Stimulated activated naive CD8-positive, alpha-beta T cell treated with anti-CD3 and anti-CD28 coated beads, Interleukin-15, Interleukin-2, amounts not matched to agents 100 U/mL and 50 U/mL, for 24 hours (primary cell): ENCODE measurements around the gene SLC35A1.

Source experiments
- ATAC-seq: fragments of 150-1000 bp; cut with Tn5 transposase; one replicate; pipeline ENCODE4 v1.10.0; 2021
- DNase-seq: peaks from one replicate; pipeline ENCODE4 v3.0.0; 2021

Gene SLC35A1

GRCh38 chr6:87529221-87529620, 56.4 kb downstream of the SLC35A1 start:
- DNase-seq: no peak
- no peak for ATAC-seq

- DNase-seq (no peak), ATAC-seq (no peak)
Observed at GRCh38 chr6:87534377-87535047, 61.7 kb downstream of the SLC35A1 start.

GRCh38 chr6:87538510-87539260, 65.9 kb downstream of the SLC35A1 start:
- no peak for DNase-seq
- ATAC-seq: no peak

DNA sequence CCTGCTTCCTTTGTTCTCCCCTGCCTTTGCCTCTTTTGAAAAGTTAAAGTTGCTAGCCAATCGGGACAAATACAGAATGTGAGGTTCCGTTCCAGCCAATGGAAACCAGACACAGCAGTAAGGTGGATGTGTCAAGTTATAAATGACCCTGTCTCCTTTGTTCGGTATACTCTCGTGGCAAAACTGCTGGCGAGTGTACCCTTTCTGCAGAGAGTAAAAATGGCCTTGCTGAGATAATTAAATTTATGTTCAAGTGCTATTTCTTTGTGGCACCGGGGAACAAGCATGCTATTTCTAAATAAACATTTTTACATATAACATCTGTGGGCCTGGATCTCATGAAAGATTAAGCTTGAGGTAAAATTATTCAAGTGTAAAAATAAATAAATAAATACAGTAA, 66.8 kb downstream of the SLC35A1 start:
- no peak for ATAC-seq
- no peak for DNase-seq

DNA sequence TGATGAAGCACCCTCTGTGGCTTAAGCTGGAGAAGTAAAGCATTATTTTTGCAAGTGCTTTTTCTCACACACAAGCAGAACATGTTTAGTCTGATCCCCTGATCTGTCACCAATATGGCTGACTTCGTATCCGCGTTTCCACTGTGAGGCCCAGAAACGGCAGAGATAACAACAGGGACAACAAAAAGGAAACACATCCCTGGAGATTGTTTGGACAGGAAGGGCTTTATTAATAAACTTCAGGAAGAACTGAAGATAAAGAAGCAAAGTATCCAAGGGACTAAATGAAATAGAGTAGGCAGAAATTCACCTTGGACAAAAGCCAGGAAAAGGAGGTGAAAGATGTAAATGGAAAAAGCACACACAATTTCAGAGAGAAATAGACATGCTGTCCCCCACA, 67.8 kb downstream of the SLC35A1 start:
- ATAC-seq (no peak), DNase-seq (no peak)

DNA sequence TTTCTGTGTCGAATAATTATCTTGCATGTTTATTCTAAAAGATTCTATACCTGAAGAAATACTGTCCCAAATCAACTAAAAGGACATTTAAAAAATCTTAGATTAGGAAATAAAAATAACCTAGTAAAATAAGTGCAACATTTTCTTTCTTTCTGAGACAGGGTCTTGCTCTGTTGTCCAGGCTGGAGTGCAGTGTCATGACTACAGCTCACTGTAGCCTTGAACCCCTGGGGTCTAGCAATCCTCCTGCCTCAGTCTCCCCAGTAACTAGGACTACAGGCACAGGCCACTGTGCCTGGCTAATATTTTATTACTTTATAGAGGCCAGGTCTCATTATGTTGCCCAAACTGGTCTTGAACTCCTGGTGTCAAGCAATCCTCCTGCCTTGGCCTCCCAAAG, 68.3 kb downstream of the SLC35A1 start:
- DNase-seq (no peak), ATAC-seq (no peak)

- ATAC-seq: no peak
Observed at GRCh38 chr6:87541744-87542143, 69.0 kb downstream of the SLC35A1 start.

DNA sequence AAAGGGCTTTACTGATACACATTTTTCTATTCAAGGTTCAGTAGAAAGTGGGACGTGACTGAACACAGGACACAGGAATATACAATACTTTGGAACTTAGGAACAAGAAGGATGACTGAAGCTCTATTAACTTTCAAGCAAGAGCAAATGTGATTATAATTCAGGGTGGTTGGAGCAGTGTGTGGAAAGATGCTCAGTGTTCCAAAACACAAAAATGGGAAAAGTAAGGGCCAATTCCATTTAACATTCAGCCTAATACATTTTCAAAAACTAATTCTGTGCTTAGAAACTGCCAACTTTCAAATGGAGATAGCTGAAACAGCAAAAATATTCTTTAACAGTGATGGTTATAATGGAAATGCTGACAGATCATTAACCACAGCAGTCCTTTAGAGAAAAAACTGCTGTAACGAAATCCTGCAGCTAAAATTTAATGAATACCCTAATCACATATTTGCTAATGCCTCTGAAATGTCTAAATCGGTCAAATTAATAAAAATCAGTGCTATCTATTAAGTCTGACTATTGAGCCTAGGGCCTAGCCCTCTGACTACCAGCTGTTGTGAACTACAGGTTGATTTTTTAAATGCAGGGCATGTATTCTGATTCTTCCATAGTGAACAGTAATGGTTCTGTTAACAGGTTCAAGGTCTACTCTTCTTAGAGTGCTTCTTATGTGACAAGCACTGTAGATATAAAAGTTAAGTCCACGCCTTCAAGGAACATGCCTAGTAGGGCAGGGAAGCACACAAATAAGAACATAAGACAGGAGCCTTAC, 71.1 kb downstream of the SLC35A1 start:
- DNase-seq (no peak), ATAC-seq (no peak)

More at GRCh38 chr6:87541744-87542143, 69.0 kb downstream of the SLC35A1 start:
- no peak for DNase-seq

GRCh38 chr6:87544474-87544735, 71.6 kb downstream of the SLC35A1 start:
- no peak for ATAC-seq
- no peak for DNase-seq

GRCh38 chr6:87551799-87552198, 79.0 kb downstream of the SLC35A1 start:
- ATAC-seq (no peak), DNase-seq (no peak)

GRCh38 chr6:87553159-87553765, 80.5 kb downstream of the SLC35A1 start:
- DNase-seq (no peak), ATAC-seq (no peak)

DNA sequence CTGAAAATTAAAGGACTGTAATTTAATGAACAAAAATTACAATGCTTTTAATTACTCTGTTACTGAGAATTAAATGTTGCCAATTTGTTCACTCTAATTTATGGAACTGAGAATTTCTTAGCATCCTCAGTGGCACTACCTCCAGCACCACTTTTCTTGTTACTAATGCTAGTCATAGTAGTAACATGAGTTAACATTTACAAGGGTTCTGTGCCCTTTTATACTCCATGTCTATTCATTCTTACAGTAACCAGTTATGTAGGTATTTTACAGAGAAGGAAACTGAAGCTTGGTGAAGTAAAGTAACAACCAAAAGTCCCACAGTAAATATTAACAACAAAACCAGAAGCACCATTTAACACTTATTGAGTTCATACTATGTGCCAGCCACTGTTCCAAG, 82.7 kb downstream of the SLC35A1 start:
- no peak for DNase-seq
- ATAC-seq: no peak

DNA sequence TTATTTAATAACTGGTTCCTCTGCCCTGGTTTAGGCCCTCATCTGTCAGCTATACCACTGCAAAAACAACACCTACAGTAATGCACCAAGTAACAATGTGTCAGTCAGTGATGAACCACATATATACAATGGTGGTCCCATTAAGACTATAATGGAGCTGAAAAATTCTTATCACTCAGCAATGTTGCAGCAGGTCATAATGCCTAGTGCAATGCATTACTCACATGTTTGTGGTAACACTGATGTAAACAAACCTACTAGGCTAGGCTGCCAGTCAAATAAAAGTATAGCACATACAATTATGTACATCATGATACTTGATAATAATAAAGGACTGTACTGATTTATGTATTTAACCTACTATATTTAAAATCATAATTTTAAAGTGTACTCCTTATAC, 85.7 kb downstream of the SLC35A1 start:
- DNase-seq: no peak
- no peak for ATAC-seq

GRCh38 chr6:87561017-87561416, 88.2 kb downstream of the SLC35A1 start:
- no peak for DNase-seq
- no peak for ATAC-seq
